Tibial nerve (tissue), 4 donors: ENCODE data around the gene CDKN2B-AS1. TPM values are rescaled to one million over a fixed set of nuclear protein-coding genes. Genes with fewer than 3 reads are reported as not detected.
A peak's percentile ranks its signal among the peaks of the same experiment; 100 is the strongest.

Experiments used
- DNase-seq, 2 donors: peaks; one replicate each; pipeline ENCODE4 v3.0.0-alpha.2; 2019; ENCODE audit warnings: low spot score in 2 of 2
- H3K27ac ChIP-seq, 4 donors: fragments of 200-600 bp; sonication (generic) in 3 of 4; one replicate each; pipeline ENCODE4 v1.5.1; 2017 to 2019; ENCODE audit warnings: mild to moderate bottlenecking in 1 of 4
- H3K27me3 ChIP-seq, 2 donors: fragments of 200-600 bp; sonication (generic) in 1 of 2; one replicate each; pipeline versions ENCODE4 v1.5.1 to v1.6.0; 2017 to 2019
- H3K36me3 ChIP-seq, 3 donors: fragments of 200-600 bp; sonication (generic); one replicate each; pipeline ENCODE4 v1.5.1; 2018 to 2019
- H3K4me1 ChIP-seq, 4 donors: fragments of 200-600 bp; sonication (generic) in 3 of 4; one replicate each; pipeline ENCODE4 v1.5.1; 2017 to 2019
- H3K4me3 ChIP-seq, 4 donors: fragments of 200-600 bp; sonication (generic) in 3 of 4; one replicate each; pipeline ENCODE4 v1.5.1; 2017 to 2019; ENCODE audit warnings: mild to moderate bottlenecking in 1 of 4, moderate library complexity in 1 of 4
- H3K9me3 ChIP-seq, 4 donors: fragments of 200-600 bp; sonication (generic) in 3 of 4; one replicate each; pipeline ENCODE4 v1.5.1; 2017 to 2019
- EP300 ChIP-seq, 2 donors: sonication (generic); formaldehyde crosslinking; IDR thresholded peaks; one replicate each; pipeline ENCODE4 v1.6.1; 2017; ENCODE audit warnings: antibody characterized with exemption in 2 of 2, mild to moderate bottlenecking in 1 of 2
- POLR2A ChIP-seq, 2 donors: fragments of 450-650 bp; IDR thresholded peaks; one replicate each; pipeline ENCODE4 v1.6.1; 2017; ENCODE audit warnings: antibody characterized with exemption in 2 of 2, mild to moderate bottlenecking in 2 of 2, moderate library complexity in 2 of 2
- WGBS, 2 donors: methylation state at CpG; one replicate each; pipeline ENCODE4 v1.1.5; 2018; 5-methylcytosine and 5-hydroxymethylcytosine counted together
- total RNA-seq, 4 donors: library from RNA; depleted of rRNA; stranded (reverse); fragments of >200 nt; gene quantifications; one replicate each; pipeline ENCODE4 v1.1.0, GENCODE V29; 2016
- TF ChIP-seq, protein P1 (sequence below), 5 experiments: fragments of 200-600 bp in 3 of 5; fragments of 450-650 bp in 2 of 5; sonication (generic) in 3 of 5; IDR thresholded peaks; one replicate each; pipeline ENCODE4 v1.5.1; 2016 to 2019; ENCODE audit warnings: antibody characterized with exemption in 5 of 5, mild to moderate bottlenecking in 3 of 5, moderate library complexity in 2 of 5

CDKN2B-AS1 gene
- total RNA-seq, 4 donors from 2014 or later: 0.59 to 1.5 (median 0.90) TPM; not detected in 1

DNA sequence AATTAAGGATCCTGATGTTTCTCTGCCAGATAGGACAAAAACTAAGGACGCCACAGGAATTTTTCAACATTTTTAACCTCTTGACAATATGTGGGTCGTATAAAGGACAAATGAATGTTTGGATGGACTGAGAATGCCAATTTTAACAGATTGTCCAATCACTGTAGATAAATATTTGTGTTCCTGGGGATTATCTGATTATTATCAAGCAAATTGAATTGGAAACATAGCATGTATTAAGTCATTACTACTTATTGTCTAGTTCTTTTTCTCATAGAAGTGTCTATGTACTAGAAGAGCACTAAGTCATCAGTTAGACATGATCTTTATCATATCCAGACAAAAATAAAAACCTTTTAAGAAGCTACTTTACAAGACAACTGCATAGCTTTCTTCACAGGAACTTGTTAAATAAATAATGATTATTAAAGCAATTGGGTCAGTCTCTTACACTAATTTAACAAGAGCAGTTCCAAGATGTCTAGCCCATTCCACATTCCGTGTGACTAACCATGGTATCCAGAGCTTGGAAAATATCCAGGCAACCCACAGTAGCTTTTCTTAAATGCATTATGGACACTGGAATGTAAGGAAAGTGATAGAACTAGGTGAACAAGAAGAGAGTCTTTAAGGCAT is 142.0 kb downstream of the CDKN2B-AS1 start:
- Histone ChIP-seq H3K4me3 (no peak overlapping the region), H3K36me3 (no peaks in the 10 kb centered on the region), H3K27me3 (no peaks in the 10 kb centered on the region), H3K27ac (no peak overlapping the region), H3K4me1 (peaks cover 0 to 4% (median 1%) of the 10 kb centered on the region in 4 donors), H3K9me3 (no peaks in the 10 kb centered on the region)
- TF ChIP-seq EP300 (IDR thresholded peaks at IDR 0.05) (no peak), POLR2A (IDR thresholded peaks at IDR 0.05) (no peak)
- TF ChIP-seq, protein P1, sequence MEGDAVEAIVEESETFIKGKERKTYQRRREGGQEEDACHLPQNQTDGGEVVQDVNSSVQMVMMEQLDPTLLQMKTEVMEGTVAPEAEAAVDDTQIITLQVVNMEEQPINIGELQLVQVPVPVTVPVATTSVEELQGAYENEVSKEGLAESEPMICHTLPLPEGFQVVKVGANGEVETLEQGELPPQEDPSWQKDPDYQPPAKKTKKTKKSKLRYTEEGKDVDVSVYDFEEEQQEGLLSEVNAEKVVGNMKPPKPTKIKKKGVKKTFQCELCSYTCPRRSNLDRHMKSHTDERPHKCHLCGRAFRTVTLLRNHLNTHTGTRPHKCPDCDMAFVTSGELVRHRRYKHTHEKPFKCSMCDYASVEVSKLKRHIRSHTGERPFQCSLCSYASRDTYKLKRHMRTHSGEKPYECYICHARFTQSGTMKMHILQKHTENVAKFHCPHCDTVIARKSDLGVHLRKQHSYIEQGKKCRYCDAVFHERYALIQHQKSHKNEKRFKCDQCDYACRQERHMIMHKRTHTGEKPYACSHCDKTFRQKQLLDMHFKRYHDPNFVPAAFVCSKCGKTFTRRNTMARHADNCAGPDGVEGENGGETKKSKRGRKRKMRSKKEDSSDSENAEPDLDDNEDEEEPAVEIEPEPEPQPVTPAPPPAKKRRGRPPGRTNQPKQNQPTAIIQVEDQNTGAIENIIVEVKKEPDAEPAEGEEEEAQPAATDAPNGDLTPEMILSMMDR (IDR thresholded peaks at IDR 0.05): no peak
- no peak for DNase-seq
- WGBS, 2 donors: 49 to 53% methylated on average over 3 of the region's 3 CpGs

DNA sequence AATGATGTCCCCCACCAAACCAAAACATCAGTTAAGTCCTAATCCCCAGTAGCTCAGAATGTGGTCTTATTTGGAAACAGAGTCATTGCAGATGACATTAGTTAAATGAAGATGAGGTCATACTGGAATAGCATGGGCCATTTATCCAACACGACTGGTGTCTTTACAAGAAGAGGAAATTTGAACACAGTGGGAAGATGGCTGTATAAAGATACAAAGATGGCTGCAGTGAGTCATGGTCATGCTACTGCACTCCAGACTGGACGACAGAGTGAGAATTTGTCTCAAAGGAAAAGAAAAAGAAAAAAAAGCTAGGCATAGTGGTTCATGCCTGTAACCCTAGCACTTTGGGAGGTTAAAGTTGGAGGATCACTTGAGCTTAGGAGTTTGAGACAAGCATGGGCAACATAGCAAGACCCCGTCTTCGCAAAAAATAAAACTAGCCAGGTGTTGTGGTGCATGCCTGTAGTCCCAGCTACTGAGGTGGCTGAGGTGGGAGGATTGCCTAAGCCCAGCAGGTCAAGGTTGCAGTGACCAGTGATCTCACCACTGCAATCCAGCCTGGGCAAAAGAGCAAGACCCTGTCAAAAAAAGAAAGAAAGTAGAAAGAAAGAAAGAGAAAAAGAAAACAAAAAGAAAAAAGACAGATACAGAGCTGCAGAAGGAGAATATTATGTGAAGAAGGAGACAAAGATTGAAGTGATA is 144.5 kb downstream of the CDKN2B-AS1 start:
- peaks cover 0 to 11% (median 4%) of the 10 kb centered on the region in 4 donors for H3K4me1 ChIP-seq
- no peaks in the 10 kb centered on the region for H3K9me3 ChIP-seq
- DNase-seq: no peak
- no peaks in the 10 kb centered on the region for H3K36me3 ChIP-seq
- no peak for TF ChIP-seq POLR2A (IDR thresholded peaks at IDR 0.05)
- TF ChIP-seq, protein P1 (IDR thresholded peaks at IDR 0.05): no peak
- no peaks in the 10 kb centered on the region for H3K27me3 ChIP-seq
- H3K4me3 ChIP-seq: no peak overlapping the region
- 82 to 90% methylated on average over 4 of the region's 4 CpGs for WGBS, 2 donors
- no peak overlapping the region for H3K27ac ChIP-seq

GRCh38 chr9:22141908-22142307 is 147.3 kb downstream of the CDKN2B-AS1 start:
- peaks cover 0 to 11% (median 4%) of the 10 kb centered on the region in 4 donors for H3K4me1 ChIP-seq
- H3K27ac ChIP-seq: no peak overlapping the region
- H3K9me3 ChIP-seq: no peaks in the 10 kb centered on the region
- peak in 1 of 2 donors; percentile 17 for DNase-seq
- H3K27me3 ChIP-seq: no peaks in the 10 kb centered on the region
- TF ChIP-seq, protein P1 (IDR thresholded peaks at IDR 0.05): no peak
- TF ChIP-seq EP300 (IDR thresholded peaks at IDR 0.05): peak in 1 of 2 donors; percentile 46
- H3K4me3 ChIP-seq: no peak overlapping the region
- WGBS, 2 donors: 3 to 13% methylated on average over 1 of the region's 1 CpG
- no peaks in the 10 kb centered on the region for H3K36me3 ChIP-seq

- Histone ChIP-seq H3K9me3 (no peaks in the 10 kb centered on the region), H3K27me3 (no peaks in the 10 kb centered on the region), H3K4me1 (peaks cover 0 to 11% (median 4%) of the 10 kb centered on the region in 4 donors), H3K36me3 (no peaks in the 10 kb centered on the region), H3K27ac (no peak overlapping the region), H3K4me3 (no peak overlapping the region)
- DNase-seq: no peak
- WGBS, 2 donors: 31 to 35% methylated on average over 2 of the region's 2 CpGs
- TF ChIP-seq POLR2A (IDR thresholded peaks at IDR 0.05) (no peak), EP300 (IDR thresholded peaks at IDR 0.05) (no peak)
- TF ChIP-seq, protein P1 (IDR thresholded peaks at IDR 0.05): no peak
Measured at GRCh38 chr9:22142671-22143070, 148.1 kb downstream of the CDKN2B-AS1 start.
